GM19193 (cell line): Measurements from ENCODE around the gene COBL.

Experiments used
- POLR2A ChIP-seq: IDR thresholded peaks from 4 replicates; pipeline ENCODE4 v1.6.1; 2011; ENCODE audit not compliant: insufficient read depth, insufficient read length; ENCODE audit errors: extremely low read depth

Gene COBL

GRCh38 chr7:51229620-51230323, 86.8 kb downstream of the COBL start:
- TF ChIP-seq POLR2A, result no peak

- TF ChIP-seq POLR2A, result no peak
Measured at GRCh38 chr7:51229106-51229537, 87.5 kb downstream of the COBL start.

- TF ChIP-seq POLR2A, result no peak
Measured at GRCh38 chr7:51228386-51228958, 88.1 kb downstream of the COBL start.

- no peak for TF ChIP-seq POLR2A
Measured at GRCh38 chr7:51227861-51228260, 88.7 kb downstream of the COBL start.

GRCh38 chr7:51226916-51227535, 89.6 kb downstream of the COBL start:
- no peak for TF ChIP-seq POLR2A

GRCh38 chr7:51226063-51226755, 90.4 kb downstream of the COBL start:
- no peak for TF ChIP-seq POLR2A

GRCh38 chr7:51224811-51225595, 91.6 kb downstream of the COBL start:
- TF ChIP-seq POLR2A, result no peak

- TF ChIP-seq POLR2A, result no peak
Measured at GRCh38 chr7:51223505-51223904, 93.1 kb downstream of the COBL start.

GRCh38 chr7:51222916-51223315, 93.7 kb downstream of the COBL start:
- TF ChIP-seq POLR2A, result no peak

- no peak for TF ChIP-seq POLR2A
Measured at GRCh38 chr7:51220226-51220625, 96.4 kb downstream of the COBL start.

- TF ChIP-seq POLR2A, result no peak
Measured at GRCh38 chr7:51219261-51219988, 97.2 kb downstream of the COBL start.

GRCh38 chr7:51217804-51218203, 98.8 kb downstream of the COBL start:
- TF ChIP-seq POLR2A, result no peak

GRCh38 chr7:51214098-51214497, 102.5 kb downstream of the COBL start:
- TF ChIP-seq POLR2A, result no peak

- no peak for TF ChIP-seq POLR2A
Measured at GRCh38 chr7:51213618-51214017, 103.0 kb downstream of the COBL start.
